Spleen (tissue), 11 donors: ENCODE results near the gene TRAM1L1. TPM values are rescaled to one million over a fixed set of nuclear protein-coding genes. Genes with fewer than 3 reads are reported as not detected.

Source experiments
- DNase-seq: peaks from one replicate; pipeline ENCODE4 v3.0.0-alpha.2; 2020
- H3K27ac ChIP-seq, 8 donors: fragments of 200-600 bp; sonication (generic) in 7 of 8; 1 replicate in 4 of 8; 2 replicates in 4 of 8; pipeline versions ENCODE4 v1.5.0 to v1.8.0; 2016 to 2021; ENCODE audit warnings: inconsistent platforms in 4 of 8, mild to moderate bottlenecking in 4 of 8, moderate library complexity in 1 of 8
- H3K27me3 ChIP-seq, 7 donors: fragments of 200-600 bp; sonication (generic) in 6 of 7; replicated peaks in 1 of 7; 1 replicate in 4 of 7; 2 replicates in 3 of 7; pipeline versions ENCODE4 v1.5.0 to v1.8.0; 2016 to 2021; ENCODE audit warnings: inconsistent platforms in 3 of 7, mild to moderate bottlenecking in 1 of 7
- H3K36me3 ChIP-seq, 6 donors: fragments of 200-600 bp; sonication (generic) in 5 of 6; 1 replicate in 4 of 6; 2 replicates in 2 of 6; pipeline versions ENCODE4 v1.5.0 to v1.8.0; 2016 to 2021; ENCODE audit warnings: inconsistent platforms in 2 of 6
- H3K4me1 ChIP-seq, 6 donors: fragments of 200-600 bp; sonication (generic) in 5 of 6; 1 replicate in 3 of 6; 2 replicates in 3 of 6; pipeline versions ENCODE4 v1.5.0 to v1.8.0; 2016 to 2021; ENCODE audit warnings: inconsistent platforms in 3 of 6
- H3K4me3 ChIP-seq, 8 donors: fragments of 200-600 bp; sonication (generic) in 7 of 8; 1 replicate in 4 of 8; 2 replicates in 4 of 8; pipeline versions ENCODE4 v1.5.0 to v1.8.0; 2016 to 2021; ENCODE audit warnings: inconsistent platforms in 4 of 8, mild to moderate bottlenecking in 4 of 8, moderate library complexity in 2 of 8
- H3K9me3 ChIP-seq, 8 donors: fragments of 200-600 bp; sonication (generic) in 7 of 8; 1 replicate in 4 of 8; 2 replicates in 4 of 8; pipeline versions ENCODE4 v1.5.0 to v1.8.0; 2016 to 2021; ENCODE audit warnings: inconsistent platforms in 4 of 8
- POLR2A ChIP-seq, 3 donors: fragments of 450-650 bp; IDR thresholded peaks; one replicate each; pipeline ENCODE4 v1.5.1; 2017; ENCODE audit warnings: antibody characterized with exemption in 3 of 3, mild to moderate bottlenecking in 1 of 3
- POLR2AphosphoS5 ChIP-seq, 3 donors: sonication (generic); formaldehyde crosslinking; IDR thresholded peaks; one replicate each; pipeline ENCODE4 v1.5.1; 2017; ENCODE audit warnings: antibody characterized with exemption in 3 of 3
- WGBS, 5 donors: extraction: QIAGEN DNeasy Blood & Tissue Kit in 3 of 5; methylation state at CpG; one replicate each; pipeline versions ENCODE4 v1.1.5 to v1.1.7; 2013 to 2018; 5-methylcytosine and 5-hydroxymethylcytosine counted together
- intact Hi-C: fragments of 100-400 bp; cut with DNase I; formaldehyde crosslinking; loops from one replicate; pipeline ENCODE4 v1.15.0; 2023; ENCODE audit warnings: low total_unique reads
- polyA plus RNA-seq, 3 donors: library from polyadenylated mRNA; stranded (reverse); fragments of 200-250 nt; gene quantifications; one replicate each; pipeline ENCODE4 v1.2.1, GENCODE V29; 2013
- total RNA-seq, 7 donors: library from RNA; depleted of rRNA in 3 of 7; stranded (reverse); fragments of >200 nt in 3 of 7; fragmentation: NEBNext Ultra II Directional in 4 of 7; extraction: Animal tissue kit (Norgen Biotek cat#: 25700) in 4 of 7; gene quantifications; one replicate each; pipeline versions ENCODE4 v1.1.0 to v1.2.1, GENCODE V29; 2016 to 2021
- TF ChIP-seq, protein P1 (sequence below), 11 experiments: fragments of 200-600 bp in 7 of 11; fragments of 450-650 bp in 4 of 11; sonication (generic) in 4 of 11; IDR thresholded peaks in 8 of 11; conservative IDR thresholded peaks in 3 of 11; 1 replicate in 7 of 11; 2 replicates in 4 of 11; pipeline versions ENCODE4 v1.4.0 to v1.8.0; 2016 to 2021; ENCODE audit warnings: antibody characterized with exemption in 11 of 11, inconsistent platforms in 4 of 11, mild to moderate bottlenecking in 1 of 11
- donor health status: healthy with polysubstance abuse.
- donor health status: DM: no; HTN: no; CAD: no; lungs with moderate emphysema.
- donor health status: DM: no; HTN: no; CAD: no.
- donor health status: Bipolar disorder and iron deficiency.
- donor health status: healthy.
- donor health status: DM: no; HTN: no; CAD: no.
- donor health status: DM: yes; HTN: yes; CAD: no.

Gene TRAM1L1
- total and polyA plus RNA-seq, 10 donors: 0.24 to 1.2 (median 0.42) TPM; not detected in 1

DNA sequence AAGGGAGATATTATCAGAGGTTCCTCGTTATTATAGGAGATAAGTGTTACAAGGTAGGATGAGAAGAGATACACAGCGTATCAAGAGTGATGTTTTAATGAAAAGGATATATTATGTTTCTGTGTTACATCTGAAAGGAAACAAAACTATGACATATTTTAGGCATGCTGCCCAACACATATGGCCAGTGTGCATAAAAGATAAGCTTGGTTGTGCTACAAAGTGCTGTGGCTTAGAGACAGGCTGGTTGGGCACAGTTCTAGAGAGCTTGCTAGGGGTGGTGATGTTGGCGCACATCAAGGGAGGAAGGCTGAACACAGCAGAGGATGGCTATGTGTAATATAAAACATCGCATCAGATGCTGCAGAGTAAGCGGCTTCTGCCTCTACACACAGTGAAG, 42.4 kb downstream of the TRAM1L1 start:
- H3K4me3 ChIP-seq: no peak overlapping the region
- intact Hi-C loops: no loop called here
- no peaks in the 10 kb centered on the region for H3K4me1 ChIP-seq
- no peak overlapping the region for H3K27ac ChIP-seq
- WGBS, 5 donors: 87 to 95% (median 90%) methylated on average over 5 of the region's 5 CpGs
- H3K36me3 ChIP-seq: no peaks in the 10 kb centered on the region
- DNase-seq: no peak
- no peak for TF ChIP-seq POLR2AphosphoS5 (IDR thresholded peaks at IDR 0.05)
- TF ChIP-seq, protein P1, sequence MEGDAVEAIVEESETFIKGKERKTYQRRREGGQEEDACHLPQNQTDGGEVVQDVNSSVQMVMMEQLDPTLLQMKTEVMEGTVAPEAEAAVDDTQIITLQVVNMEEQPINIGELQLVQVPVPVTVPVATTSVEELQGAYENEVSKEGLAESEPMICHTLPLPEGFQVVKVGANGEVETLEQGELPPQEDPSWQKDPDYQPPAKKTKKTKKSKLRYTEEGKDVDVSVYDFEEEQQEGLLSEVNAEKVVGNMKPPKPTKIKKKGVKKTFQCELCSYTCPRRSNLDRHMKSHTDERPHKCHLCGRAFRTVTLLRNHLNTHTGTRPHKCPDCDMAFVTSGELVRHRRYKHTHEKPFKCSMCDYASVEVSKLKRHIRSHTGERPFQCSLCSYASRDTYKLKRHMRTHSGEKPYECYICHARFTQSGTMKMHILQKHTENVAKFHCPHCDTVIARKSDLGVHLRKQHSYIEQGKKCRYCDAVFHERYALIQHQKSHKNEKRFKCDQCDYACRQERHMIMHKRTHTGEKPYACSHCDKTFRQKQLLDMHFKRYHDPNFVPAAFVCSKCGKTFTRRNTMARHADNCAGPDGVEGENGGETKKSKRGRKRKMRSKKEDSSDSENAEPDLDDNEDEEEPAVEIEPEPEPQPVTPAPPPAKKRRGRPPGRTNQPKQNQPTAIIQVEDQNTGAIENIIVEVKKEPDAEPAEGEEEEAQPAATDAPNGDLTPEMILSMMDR (IDR thresholded peaks at IDR 0.05 in 8 of 11, conservative IDR thresholded peaks at IDR 0.05 in 3 of 11): no peak
- no peak for TF ChIP-seq POLR2A (IDR thresholded peaks at IDR 0.05)
- peaks cover 0 to 27% (median 10%) of the 10 kb centered on the region in 8 donors for H3K9me3 ChIP-seq
- H3K27me3 ChIP-seq: no peaks in the 10 kb centered on the region
